ENCODE data around the gene NR2C2. TPM values are rescaled to one million over a fixed set of nuclear protein-coding genes. Genes with fewer than 3 reads are reported as not detected.
A peak's percentile ranks its signal among the peaks of the same experiment; 100 is the strongest.

The NR2C2 gene
- total RNA-seq, 1 experiment from 2014 or later, result 50.8 TPM

- TF ChIP-seq ZBTB21 (CRISPR knock-in tag; IDR thresholded peaks at IDR 0.05; ENCODE audit: borderline replicate concordance) (no peak), HMGXB4 (CRISPR knock-in tag; IDR thresholded peaks at IDR 0.05) (0 out of 2 replicates have a peak, but pooled peaks have one; percentile 58), ZNF219 (CRISPR knock-in tag; IDR thresholded peaks at IDR 0.05; ENCODE audit: borderline replicate concordance) (no peak), ZNF512 (CRISPR knock-in tag; IDR thresholded peaks at IDR 0.05; ENCODE audit: borderline replicate concordance) (no peak), FOXP4 (CRISPR knock-in tag; IDR thresholded peaks at IDR 0.05) (0 out of 2 replicates have a peak, but pooled peaks have one; percentile 35)
Measured at GRCh38 chr3:14947886-14948608, 664 bp downstream of the NR2C2 start (continued).

GRCh38 chr3:14948609-14949038, 1.2 kb downstream of the NR2C2 start:
- ChIA-PET POLR2A (interaction anchor here (1.5 kb wide), 1 partner anchor 8 kb away, joined by 9 read pairs; no protein-coding TSS in a partner anchor), CTCF (interaction anchor here (0.7 kb wide), 1 partner anchor 416 kb away, joined by 4 read pairs; no protein-coding TSS in a partner anchor)
- no peak for ATAC-seq
- no peak for DNase-seq (ENCODE audit: low spot score)
- TF ChIP-seq GTF2I (CRISPR knock-in tag; conservative IDR thresholded peaks at IDR 0.05) (no peak), SMAD4 (CRISPR knock-in tag; IDR thresholded peaks at IDR 0.05) (no peak), ZMAT4 (CRISPR knock-in tag; IDR thresholded peaks at IDR 0.05) (0 out of 2 replicates have a peak, but pooled peaks have one; percentile 19), IRF2 (CRISPR knock-in tag; IDR thresholded peaks at IDR 0.05; ENCODE audit: borderline replicate concordance, low read depth) (no peak)
- Mint-ChIP-seq H3K4me3 (peak overlapping the region; percentile 96), H3K9me3 (no peaks in the 10 kb centered on the region), H3K36me3 (peaks cover 24% of the 10 kb centered on the region), H3K4me1 (peaks cover 36% of the 10 kb centered on the region), H3K27me3 (ENCODE audit: low read depth) (no peaks in the 10 kb centered on the region), H3K27ac (peak overlapping the region; percentile 98)

GRCh38 chr3:14949126-14949525, 1.7 kb downstream of the NR2C2 start:
- no peak for ATAC-seq
- ChIA-PET CTCF (no interaction called here), POLR2A (interaction anchor here (1.5 kb wide), 1 partner anchor 8 kb away, joined by 9 read pairs; no protein-coding TSS in a partner anchor)
- H3K36me3 Mint-ChIP-seq, result peaks cover 19% of the 10 kb centered on the region
- H3K4me3 Mint-ChIP-seq, result peak overlapping the region; percentile 96
- peak overlapping the region; percentile 98 for H3K27ac Mint-ChIP-seq
- no peaks in the 10 kb centered on the region for H3K9me3 Mint-ChIP-seq
- DNase-seq (ENCODE audit: low spot score), result no peak
- peaks cover 32% of the 10 kb centered on the region for H3K4me1 Mint-ChIP-seq
- H3K27me3 Mint-ChIP-seq (ENCODE audit: low read depth), result no peaks in the 10 kb centered on the region
- TF ChIP-seq ZNF532 (CRISPR knock-in tag; IDR thresholded peaks at IDR 0.05; ENCODE audit: borderline replicate concordance), result no peak
- TF ChIP-seq ESRRA (CRISPR knock-in tag; IDR thresholded peaks at IDR 0.05; ENCODE audit: borderline replicate concordance), result no peak
- no peak for TF ChIP-seq TEAD1 (CRISPR knock-in tag; IDR thresholded peaks at IDR 0.05)
- TF ChIP-seq ZNF317 (CRISPR knock-in tag; IDR thresholded peaks at IDR 0.05; ENCODE audit: borderline replicate concordance, low read depth), result no peak
- no peak for TF ChIP-seq CBFB (CRISPR knock-in tag; IDR thresholded peaks at IDR 0.05; ENCODE audit: low read depth)
- no peak for TF ChIP-seq RELA (CRISPR knock-in tag; IDR thresholded peaks at IDR 0.05; ENCODE audit: borderline replicate concordance)
- no peak for TF ChIP-seq GRHL2 (CRISPR knock-in tag; IDR thresholded peaks at IDR 0.05; ENCODE audit: insufficient replicate concordance, severe bottlenecking)
- TF ChIP-seq ZNF219 (CRISPR knock-in tag; IDR thresholded peaks at IDR 0.05; ENCODE audit: borderline replicate concordance), result no peak
- no peak for TF ChIP-seq ZNF396 (CRISPR knock-in tag; IDR thresholded peaks at IDR 0.05; ENCODE audit: borderline replicate concordance)
- TF ChIP-seq AR (CRISPR knock-in tag; IDR thresholded peaks at IDR 0.05), result no peak
